Stimulated activated CD8-positive, alpha-beta memory T cell treated with anti-CD3 and anti-CD28 coated beads, Interleukin-4, amount 100 ng/mL, for 24 hours (primary cell): Measurements from ENCODE around the gene KDM3B.
"Not testable (repeated sequence)": the region's sequence is repeated elsewhere in the genome, so short reads cannot be mapped to it uniquely, and the experiment has no call there.

Experiments
- DNase-seq: peaks from one replicate; pipeline ENCODE4 v3.0.0-alpha.2; 2020; ENCODE audit warnings: low read depth

Gene KDM3B

GRCh38 chr5:138468966-138469539 lies 116.6 kb downstream of the KDM3B start:
- DNase-seq: no peak

DNA sequence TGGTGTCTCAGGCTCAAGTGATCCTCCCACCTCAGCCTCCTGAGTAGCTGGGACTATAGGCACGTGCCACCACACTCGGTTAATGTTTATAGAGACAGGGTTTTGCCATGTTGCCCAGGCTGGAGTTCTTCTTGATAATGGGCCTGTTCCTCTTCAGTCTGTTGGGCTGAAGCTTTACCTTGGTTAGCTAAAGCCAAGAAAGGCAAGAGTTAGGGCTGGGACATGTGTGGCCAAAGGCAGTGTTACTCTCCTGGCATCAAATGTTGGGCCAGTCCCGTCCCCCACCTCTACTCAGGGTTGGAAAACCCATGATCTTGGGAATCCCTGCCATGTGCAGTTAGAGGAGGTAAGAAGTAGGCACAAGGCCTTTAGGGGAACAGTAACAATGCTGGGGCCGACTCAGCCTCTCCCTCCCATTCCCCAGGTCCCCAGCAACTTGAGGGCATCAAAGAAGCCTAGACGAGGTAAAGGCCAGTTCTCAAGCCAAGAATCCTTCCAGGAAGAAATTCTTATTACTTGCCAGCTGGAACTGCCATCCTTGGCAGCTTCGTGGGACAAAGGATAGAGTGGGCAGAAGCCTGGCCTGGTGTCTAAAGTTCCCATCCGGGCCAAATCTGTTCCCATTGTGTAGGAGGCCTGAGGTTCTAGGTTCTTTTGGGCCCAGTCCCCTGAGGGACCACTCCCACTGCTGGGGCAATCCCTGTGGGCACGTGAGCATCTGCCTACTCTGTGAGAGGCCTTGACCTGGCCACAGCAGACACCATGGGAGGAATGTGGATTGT lies 117.2 kb downstream of the KDM3B start:
- DNase-seq: no peak

- DNase-seq: no peak
Observed at GRCh38 chr5:138470322-138471051, 118.0 kb downstream of the KDM3B start.

- no peak for DNase-seq
Observed at GRCh38 chr5:138471052-138471361, 118.5 kb downstream of the KDM3B start.

GRCh38 chr5:138472353-138472752 lies 119.9 kb downstream of the KDM3B start:
- DNase-seq: no peak

DNA sequence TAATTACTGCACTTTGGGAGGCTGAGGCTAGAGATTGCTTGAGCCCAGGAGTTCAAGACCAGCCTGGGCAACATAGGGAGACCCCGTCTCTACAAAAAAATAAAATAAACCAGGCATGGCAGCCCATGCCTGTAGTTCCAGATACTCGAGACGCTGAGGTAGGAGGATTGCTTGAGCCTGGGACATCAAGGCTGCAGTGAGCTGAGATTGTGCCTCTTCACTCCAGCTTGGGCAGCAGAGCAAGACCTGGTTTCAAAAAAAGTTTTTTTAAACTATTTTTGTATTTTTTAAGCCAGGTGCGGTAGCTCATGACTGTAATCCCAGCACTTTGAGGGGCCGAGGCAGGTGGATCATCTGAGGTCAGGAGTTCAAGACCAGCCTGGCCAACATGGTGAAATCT lies 120.7 kb downstream of the KDM3B start:
- DNase-seq: not testable (repeated sequence)

GRCh38 chr5:138476918-138477317 lies 124.4 kb downstream of the KDM3B start:
- no peak for DNase-seq

- no peak for DNase-seq
Observed at GRCh38 chr5:138482638-138483037, 130.2 kb downstream of the KDM3B start.
